Measurements from ENCODE around the gene NBPF1.
"Not testable (repeated sequence)": the region's sequence is repeated elsewhere in the genome, so short reads cannot be mapped to it uniquely, and the experiment has no call there.

NBPF1 gene

DNA sequence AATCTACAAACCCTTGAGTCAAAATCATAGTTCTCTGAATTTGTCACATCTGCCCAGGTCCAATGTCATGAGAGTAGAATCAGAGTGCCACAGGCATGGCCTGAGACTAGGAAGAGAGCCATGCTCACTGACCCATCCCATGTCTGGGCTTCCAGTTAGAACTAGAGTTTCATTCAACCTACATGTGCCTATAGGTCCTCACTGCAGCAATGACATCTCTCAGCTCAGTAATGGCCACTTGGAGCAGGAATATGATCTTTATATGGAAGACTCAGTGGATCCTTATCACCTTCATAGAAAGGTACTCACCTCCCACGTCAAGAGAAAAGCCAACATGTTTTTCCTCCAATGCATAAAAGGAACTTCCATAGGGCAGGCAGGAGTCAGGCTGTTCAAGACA, 48.0 kb downstream of the NBPF1 start:
- H3K4me1 Mint-ChIP-seq; H3K27ac Mint-ChIP-seq; H3K27me3 Mint-ChIP-seq (ENCODE audit: low read depth, poor library complexity); H3K4me3 Mint-ChIP-seq; H3K9me3 Mint-ChIP-seq; H3K36me3 Mint-ChIP-seq (ENCODE audit: low read depth); DNase-seq: not testable (repeated sequence)

DNA sequence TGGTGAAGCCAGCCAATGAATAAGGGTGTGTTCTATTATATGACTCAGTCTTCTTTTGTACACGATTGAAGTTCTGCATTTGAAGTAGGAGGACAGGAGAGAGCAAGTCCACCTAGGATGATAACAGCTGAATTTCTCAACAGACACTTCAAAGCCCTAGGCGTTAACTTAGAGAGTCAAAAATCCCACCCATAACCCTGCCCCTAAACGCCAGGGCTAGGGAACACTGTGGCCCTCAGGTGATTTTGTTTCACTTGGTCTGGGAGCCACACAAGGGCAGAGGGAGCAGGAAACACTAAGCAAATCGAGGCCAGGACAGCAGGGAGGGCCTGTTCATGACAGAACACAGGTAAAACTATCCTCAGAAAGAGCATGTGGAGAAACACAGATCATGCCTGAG, 52.3 kb downstream of the NBPF1 start:
- H3K27me3 Mint-ChIP-seq (ENCODE audit: low read depth, poor library complexity); H3K9me3 Mint-ChIP-seq: not testable (repeated sequence)

DNA sequence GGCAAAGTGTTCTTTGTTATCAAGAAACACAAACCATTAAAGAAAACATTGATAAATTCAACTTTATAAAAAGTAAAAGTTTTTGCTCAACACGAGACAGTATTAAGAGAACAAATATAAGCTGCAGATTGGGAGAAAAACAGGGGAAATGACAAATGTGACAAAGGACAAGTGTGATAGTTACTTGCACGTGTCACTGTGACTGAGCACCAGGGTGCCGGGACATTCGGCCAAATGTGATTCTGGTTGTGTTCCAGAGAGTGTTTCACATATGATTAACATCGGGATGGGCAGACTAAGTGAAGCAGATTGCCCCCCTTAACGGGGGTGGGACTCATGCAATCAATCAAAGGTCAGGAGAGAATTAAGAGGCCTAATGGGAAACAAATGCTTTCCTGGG, 52.9 kb downstream of the NBPF1 start:
- H3K27me3 Mint-ChIP-seq (ENCODE audit: low read depth, poor library complexity); DNase-seq; H3K9me3 Mint-ChIP-seq; H3K36me3 Mint-ChIP-seq (ENCODE audit: low read depth); H3K4me1 Mint-ChIP-seq; H3K4me3 Mint-ChIP-seq; H3K27ac Mint-ChIP-seq: not testable (repeated sequence)

More for the DNA sequence above, 52.3 kb downstream of the NBPF1 start:
- H3K4me3 Mint-ChIP-seq; H3K27ac Mint-ChIP-seq; H3K4me1 Mint-ChIP-seq; H3K36me3 Mint-ChIP-seq (ENCODE audit: low read depth); DNase-seq: not testable (repeated sequence)

DNA sequence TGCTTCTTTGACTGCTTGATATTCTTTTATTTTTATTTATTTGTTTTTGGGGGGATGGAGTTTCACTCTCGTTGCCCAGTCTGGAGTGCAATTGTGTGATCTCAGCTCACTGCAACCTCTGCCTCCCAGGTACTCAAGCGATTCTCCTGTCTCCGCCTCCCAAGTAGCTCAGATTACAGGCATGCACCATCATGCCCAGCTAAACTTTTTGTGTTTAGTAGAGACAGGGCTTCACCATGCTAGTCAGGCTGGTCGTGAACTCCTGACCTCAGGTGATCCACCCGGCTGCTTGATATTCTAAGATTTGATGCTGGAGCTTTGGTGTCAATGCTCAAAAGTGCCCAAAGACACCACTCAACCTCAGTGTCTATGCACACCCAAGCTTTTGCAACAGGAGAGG, 53.7 kb downstream of the NBPF1 start:
- H3K27me3 Mint-ChIP-seq (ENCODE audit: low read depth, poor library complexity); DNase-seq; H3K4me3 Mint-ChIP-seq; H3K27ac Mint-ChIP-seq; H3K4me1 Mint-ChIP-seq; H3K36me3 Mint-ChIP-seq (ENCODE audit: low read depth); H3K9me3 Mint-ChIP-seq: not testable (repeated sequence)

DNA sequence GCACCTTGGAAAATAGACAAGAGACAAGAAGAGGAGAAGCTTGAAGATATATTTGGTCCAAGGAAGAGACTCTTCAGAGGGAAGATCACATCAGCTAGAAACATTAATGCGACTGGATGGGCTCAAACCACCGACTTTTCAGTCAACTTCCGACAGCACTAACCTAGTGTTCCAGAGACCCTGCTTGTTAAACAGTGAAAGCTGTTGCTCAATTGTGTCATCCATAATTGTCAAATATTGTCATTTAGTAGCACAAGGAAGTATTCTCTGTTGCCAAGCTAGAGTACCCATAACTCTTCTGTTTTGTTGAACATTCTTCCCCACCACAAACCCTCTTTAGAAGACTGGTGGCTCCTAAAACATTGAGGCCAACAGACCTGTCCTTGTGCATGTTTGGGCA, 56.3 kb downstream of the NBPF1 start:
- DNase-seq; H3K27ac Mint-ChIP-seq; H3K36me3 Mint-ChIP-seq (ENCODE audit: low read depth); H3K4me1 Mint-ChIP-seq; H3K9me3 Mint-ChIP-seq; H3K27me3 Mint-ChIP-seq (ENCODE audit: low read depth, poor library complexity); H3K4me3 Mint-ChIP-seq: not testable (repeated sequence)

DNA sequence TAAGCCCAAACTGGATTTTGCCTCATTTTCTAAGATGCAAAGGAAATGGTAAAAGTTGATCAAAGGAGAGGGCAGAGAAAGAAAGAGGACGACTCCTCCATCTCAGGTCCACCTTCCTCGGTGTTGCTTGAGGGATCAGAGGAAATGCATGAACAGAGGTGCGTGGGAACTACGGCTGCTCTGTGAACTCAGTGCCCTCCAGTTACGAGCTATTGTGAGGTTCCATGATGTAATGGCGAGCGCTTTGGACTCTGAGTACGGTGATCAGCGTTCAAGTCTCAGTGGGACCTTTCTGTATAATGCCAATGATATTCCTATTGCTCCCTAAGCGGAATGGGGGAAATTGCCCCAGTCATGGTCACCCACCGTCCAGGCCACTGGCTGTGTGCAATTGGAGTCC, 60.1 kb downstream of the NBPF1 start:
- not testable (repeated sequence) for H3K27ac Mint-ChIP-seq, H3K4me1 Mint-ChIP-seq

DNA sequence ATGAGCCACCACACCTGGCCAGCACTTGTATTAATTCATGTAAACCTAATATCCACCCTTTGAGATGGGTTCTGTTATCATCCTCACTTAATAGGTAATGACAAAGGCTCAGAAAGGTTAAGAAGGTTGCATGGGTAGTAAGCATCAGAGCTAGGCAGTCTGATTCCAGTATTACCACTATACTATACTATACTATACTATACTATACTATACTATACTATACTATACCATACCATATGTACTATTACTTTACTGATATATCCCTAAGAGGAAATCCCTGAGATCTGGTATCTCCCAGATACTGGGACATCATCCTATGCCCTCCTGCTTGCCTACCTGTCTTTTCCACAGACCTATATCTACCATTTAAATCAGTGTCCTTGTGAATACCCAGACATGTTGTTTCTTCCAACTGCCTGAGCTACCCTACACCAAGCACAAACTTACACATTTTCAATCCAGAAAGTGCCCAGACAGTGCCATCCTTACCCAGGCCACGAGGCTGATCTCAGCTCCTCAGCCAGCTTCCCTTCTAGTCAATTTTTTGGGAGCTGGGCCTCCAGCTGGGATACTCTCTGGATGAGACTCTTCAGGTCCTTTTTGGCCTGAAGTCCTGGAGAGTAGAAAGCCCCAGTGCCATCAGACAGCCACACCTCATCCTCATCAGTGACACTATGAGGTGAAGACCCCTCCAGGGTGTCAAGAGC, 63.0 kb downstream of the NBPF1 start:
- not testable (repeated sequence) for H3K4me3 Mint-ChIP-seq; H3K27ac Mint-ChIP-seq; H3K36me3 Mint-ChIP-seq (ENCODE audit: low read depth); H3K9me3 Mint-ChIP-seq; H3K4me1 Mint-ChIP-seq; DNase-seq
- H3K27me3 Mint-ChIP-seq (ENCODE audit: low read depth, poor library complexity), result peaks cover 22% of the 10 kb centered on the region

More for the DNA sequence above, 60.1 kb downstream of the NBPF1 start:
- not testable (repeated sequence) for H3K36me3 Mint-ChIP-seq (ENCODE audit: low read depth); H3K9me3 Mint-ChIP-seq; H3K27me3 Mint-ChIP-seq (ENCODE audit: low read depth, poor library complexity); DNase-seq; H3K4me3 Mint-ChIP-seq

DNA sequence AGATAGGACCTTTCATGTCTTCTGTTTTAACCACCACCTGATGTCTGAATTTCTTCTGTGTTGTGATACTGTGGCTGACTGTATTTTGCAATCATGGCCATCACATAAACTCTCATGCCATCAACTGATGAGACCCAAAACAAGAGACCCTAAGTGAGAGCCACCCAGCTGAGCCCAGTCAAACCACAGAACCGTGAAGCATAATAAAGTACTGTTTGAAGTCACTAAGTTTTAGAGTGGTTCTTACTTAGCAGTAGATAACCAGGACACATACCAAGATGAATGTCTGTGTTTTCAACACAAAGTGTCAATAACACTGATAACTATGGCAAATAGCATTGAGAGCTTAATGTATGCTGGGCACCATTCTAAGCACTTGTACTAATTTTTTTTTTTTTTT, 63.8 kb downstream of the NBPF1 start:
- not testable (repeated sequence) for H3K4me3 Mint-ChIP-seq; H3K36me3 Mint-ChIP-seq (ENCODE audit: low read depth); DNase-seq; H3K4me1 Mint-ChIP-seq; H3K27ac Mint-ChIP-seq
- peaks cover 30% of the 10 kb centered on the region for H3K27me3 Mint-ChIP-seq (ENCODE audit: low read depth, poor library complexity)
- H3K9me3 Mint-ChIP-seq, result peaks cover 10% of the 10 kb centered on the region

DNA sequence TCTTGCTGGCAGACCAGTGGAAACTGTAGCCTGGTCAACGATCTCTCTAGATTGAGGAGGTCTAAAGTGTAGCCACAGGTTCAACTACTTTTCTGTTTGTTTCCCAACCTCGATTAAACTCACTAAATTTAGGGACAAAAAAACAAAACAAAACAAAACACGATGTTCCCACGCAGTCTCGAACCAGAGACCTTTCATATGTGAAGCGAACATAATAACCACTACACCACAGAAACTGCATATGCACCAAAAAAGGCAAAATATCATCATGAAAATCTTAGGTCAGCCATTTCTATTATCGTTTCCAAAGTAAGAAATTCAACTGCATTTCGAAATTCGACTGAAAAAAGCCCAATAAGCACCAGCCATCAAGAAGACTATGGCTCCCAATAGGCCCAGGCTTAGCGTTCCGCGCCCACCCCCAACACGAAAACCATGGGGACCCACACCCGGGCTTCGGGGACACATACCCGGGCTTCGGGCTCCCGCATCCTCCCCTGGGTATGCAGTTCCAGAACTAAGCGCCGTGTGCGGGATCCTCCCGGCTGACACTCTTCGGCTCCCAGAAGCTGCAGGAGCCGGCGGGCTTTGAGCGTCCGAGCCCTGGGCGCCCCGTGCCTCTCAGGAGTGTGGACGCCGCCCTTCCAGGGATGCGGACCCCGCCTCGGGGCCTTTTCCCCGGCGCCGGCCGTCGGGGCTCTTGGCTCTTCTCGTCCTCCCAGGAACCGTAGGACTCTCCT, 65.7 kb downstream of the NBPF1 start:
- H3K9me3 Mint-ChIP-seq, result peaks cover 12% of the 10 kb centered on the region
- not testable (repeated sequence) for H3K4me3 Mint-ChIP-seq; DNase-seq; H3K27ac Mint-ChIP-seq; H3K4me1 Mint-ChIP-seq; H3K36me3 Mint-ChIP-seq (ENCODE audit: low read depth)
- H3K27me3 Mint-ChIP-seq (ENCODE audit: low read depth, poor library complexity), result peaks cover 40% of the 10 kb centered on the region

DNA sequence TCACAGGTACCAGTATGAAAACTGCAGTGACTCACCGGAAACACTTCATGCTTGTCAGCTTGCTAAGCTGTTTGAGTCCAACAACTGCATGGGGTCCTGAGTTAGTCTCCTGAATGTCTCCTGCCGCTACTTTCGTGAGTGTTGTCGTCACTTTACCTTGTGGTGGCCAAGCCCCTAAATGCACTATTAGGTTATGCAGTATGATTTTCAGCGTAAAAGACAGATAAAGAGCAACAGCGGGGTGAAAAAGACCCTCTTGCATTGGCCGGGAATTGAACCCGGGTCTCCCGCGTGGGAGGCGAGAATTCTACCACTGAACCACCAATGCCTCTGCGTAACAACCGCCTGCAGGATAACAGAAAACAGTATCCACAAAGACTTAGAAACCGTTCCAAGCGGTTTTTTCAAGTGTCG, 67.7 kb downstream of the NBPF1 start:
- not testable (repeated sequence) for H3K27ac Mint-ChIP-seq; H3K36me3 Mint-ChIP-seq (ENCODE audit: low read depth); H3K4me1 Mint-ChIP-seq
- Mint-ChIP-seq H3K27me3 (ENCODE audit: low read depth, poor library complexity) (peaks cover 43% of the 10 kb centered on the region), H3K9me3 (peaks cover 12% of the 10 kb centered on the region), H3K4me3 (peak overlapping the region; percentile 36)
- DNase-seq, result peak; percentile 82

DNA sequence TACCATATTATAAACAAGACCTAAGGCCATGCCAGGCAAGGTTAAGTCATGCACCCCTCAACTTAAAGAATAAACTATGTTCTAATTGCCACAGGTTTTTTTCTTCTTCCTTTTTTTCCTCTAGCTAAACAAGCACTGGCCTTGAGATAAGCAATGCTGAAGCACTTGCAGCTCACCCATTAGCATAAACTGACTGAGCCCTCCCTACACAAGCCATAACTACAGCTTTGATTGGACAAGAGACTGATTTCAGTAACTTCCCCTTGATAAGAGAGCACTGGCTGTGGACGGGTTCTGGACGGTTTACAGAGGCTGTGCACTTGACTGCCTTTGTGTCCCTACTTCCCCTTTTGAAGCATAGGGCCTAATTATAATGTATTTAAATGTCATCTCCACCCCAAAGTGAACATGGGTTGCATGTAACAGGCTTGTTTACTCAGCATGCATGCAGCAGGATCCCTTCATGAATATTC, 72.9 kb downstream of the NBPF1 start:
- not testable (repeated sequence) for H3K27ac Mint-ChIP-seq; H3K36me3 Mint-ChIP-seq (ENCODE audit: low read depth); H3K9me3 Mint-ChIP-seq; H3K4me3 Mint-ChIP-seq; DNase-seq
- H3K4me1 Mint-ChIP-seq, result peaks cover 12% of the 10 kb centered on the region
- H3K27me3 Mint-ChIP-seq (ENCODE audit: low read depth, poor library complexity), result peaks cover 30% of the 10 kb centered on the region

DNA sequence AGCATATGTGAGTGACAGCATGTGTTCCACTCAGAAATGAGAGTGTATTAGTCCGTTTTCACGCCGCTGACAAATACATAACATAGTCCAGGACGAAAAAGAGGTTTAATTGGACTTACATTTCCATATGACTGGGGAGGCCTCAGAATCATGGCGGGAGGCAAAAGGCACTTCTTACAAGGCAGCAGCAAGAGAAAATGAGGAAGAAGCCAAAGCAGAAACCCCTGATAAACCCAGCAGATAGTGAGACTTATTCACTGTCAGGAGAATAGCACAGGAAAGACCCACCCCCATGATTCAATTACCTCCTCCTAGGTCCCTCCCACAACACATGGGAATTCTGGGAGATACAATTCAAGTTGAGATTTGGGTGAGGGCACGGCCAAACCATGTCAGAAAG, 75.8 kb downstream of the NBPF1 start:
- H3K27me3 Mint-ChIP-seq (ENCODE audit: low read depth, poor library complexity), result peaks cover 31% of the 10 kb centered on the region
- not testable (repeated sequence) for H3K4me3 Mint-ChIP-seq; H3K9me3 Mint-ChIP-seq; DNase-seq; H3K36me3 Mint-ChIP-seq (ENCODE audit: low read depth); H3K27ac Mint-ChIP-seq
- H3K4me1 Mint-ChIP-seq, result peaks cover 15% of the 10 kb centered on the region

DNA sequence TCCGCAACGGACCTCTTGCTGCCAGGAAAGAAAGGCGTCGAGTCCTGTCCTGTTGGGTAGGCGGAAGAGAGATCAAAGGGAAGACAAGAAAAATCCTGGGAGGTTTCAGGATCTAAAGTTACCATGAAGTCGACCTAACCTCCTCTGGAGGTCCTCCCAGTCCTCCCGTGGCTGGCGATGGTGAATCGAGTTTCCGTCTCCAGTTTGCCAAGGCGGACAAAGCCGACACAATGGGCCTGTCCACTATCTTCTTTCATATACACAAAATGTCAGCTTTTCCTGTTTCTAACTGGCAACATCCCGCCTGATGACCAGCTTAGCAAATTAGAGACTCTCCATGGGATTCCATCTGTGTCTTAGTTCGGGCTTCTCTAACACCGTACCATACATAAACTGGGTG, 76.6 kb downstream of the NBPF1 start:
- not testable (repeated sequence) for H3K9me3 Mint-ChIP-seq; DNase-seq; H3K36me3 Mint-ChIP-seq (ENCODE audit: low read depth); H3K27ac Mint-ChIP-seq
- H3K27me3 Mint-ChIP-seq (ENCODE audit: low read depth, poor library complexity), result peaks cover 35% of the 10 kb centered on the region
- peaks cover 21% of the 10 kb centered on the region for H3K4me1 Mint-ChIP-seq
- peak overlapping the region; percentile 68 for H3K4me3 Mint-ChIP-seq

DNA sequence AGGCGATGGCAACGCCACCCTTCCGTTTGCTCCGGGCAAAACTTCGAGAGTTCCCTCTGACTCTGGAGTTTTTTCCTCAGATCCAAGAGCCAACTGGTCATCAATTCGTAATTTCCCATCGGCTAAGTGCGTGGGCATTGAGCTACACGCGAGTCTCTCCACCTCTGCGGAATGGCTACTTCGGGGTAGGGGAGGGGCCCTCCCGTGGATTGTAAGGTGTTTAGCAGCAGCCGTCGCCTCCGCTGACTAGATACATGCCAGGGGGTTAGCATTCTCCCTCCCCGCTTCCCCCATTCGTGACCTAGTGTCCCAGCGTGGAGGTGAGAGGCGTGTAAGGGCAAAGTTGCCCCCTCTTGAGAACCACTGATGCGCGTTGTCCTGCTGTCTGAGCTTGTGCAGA, 77.5 kb downstream of the NBPF1 start:
- Mint-ChIP-seq H3K4me3 (peak overlapping the region; percentile 88), H3K27me3 (ENCODE audit: low read depth, poor library complexity) (peaks cover 39% of the 10 kb centered on the region), H3K4me1 (peaks cover 24% of the 10 kb centered on the region)
- not testable (repeated sequence) for H3K36me3 Mint-ChIP-seq (ENCODE audit: low read depth); H3K9me3 Mint-ChIP-seq; H3K27ac Mint-ChIP-seq; DNase-seq

DNA sequence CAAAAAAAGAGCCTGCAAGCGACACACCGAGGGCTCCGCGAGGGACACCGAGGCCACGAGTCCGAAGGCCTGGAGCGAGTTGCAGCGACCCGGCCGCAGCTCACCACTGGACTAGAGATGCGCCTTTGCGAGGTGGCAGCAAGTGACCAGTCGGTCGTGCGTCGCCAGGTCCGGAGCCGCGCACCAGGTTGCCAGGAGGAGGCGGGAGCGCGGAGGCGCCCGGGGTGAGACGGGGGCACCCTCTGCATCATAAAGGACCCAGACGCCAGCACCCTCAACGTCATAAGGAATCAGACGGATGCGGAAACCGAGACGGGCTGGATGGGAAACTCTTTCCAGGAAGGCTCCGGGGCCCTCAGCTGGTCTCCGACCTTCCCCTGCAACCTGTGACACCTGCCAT, 77.9 kb downstream of the NBPF1 start:
- not testable (repeated sequence) for DNase-seq; H3K36me3 Mint-ChIP-seq (ENCODE audit: low read depth); H3K27ac Mint-ChIP-seq; H3K9me3 Mint-ChIP-seq
- H3K4me3 Mint-ChIP-seq, result peak overlapping the region; percentile 88
- peaks cover 24% of the 10 kb centered on the region for H3K4me1 Mint-ChIP-seq
- H3K27me3 Mint-ChIP-seq (ENCODE audit: low read depth, poor library complexity), result peaks cover 39% of the 10 kb centered on the region
